ENCODE measurements around the gene FBXO41.

The FBXO41 gene

DNA sequence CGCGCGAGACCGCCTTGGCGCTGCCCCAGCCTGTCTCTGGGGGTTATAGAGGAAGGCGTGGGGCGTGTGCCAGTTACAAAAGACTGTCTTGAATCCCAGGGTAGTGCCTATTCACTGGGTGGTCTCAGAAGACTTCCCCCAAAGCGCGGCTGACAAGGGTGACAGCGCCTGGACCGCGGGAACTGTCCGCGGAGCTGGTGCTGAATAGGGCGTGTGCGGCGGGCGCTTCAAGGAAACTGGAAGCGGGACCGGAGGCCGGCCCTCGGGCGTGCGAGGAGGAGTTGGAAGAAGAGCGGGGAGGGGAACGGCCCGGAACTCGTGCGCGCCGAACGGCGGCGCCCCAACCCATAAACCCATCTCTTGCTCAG is 6.8 kb upstream of the FBXO41 start:
- no peaks in the 10 kb centered on the region for H3K9me3 ChIP-seq (replicated peaks; ENCODE audit: insufficient read depth, low read length)
- H3K27me3 ChIP-seq (replicated peaks; ENCODE audit: insufficient read depth, low read length): peaks cover 56% of the 10 kb centered on the region
- TF ChIP-seq EZH2phosphoT487 (IDR thresholded peaks at IDR 0.05; ENCODE audit: low read length) (no peak), EZH2 (optimal IDR thresholded peaks at IDR 0.05; ENCODE audit: low read depth, low read length) (no peak), CTCF (IDR thresholded peaks at IDR 0.05; ENCODE audit: low read length) (no peak)
- H3K4me2 ChIP-seq (ENCODE audit: low read depth, low read length): peak overlapping the region; percentile 49; the same call in 1 of the 2 replicates
- DNase-seq: peak; percentile 42
- H3F3A ChIP-seq (ENCODE audit: insufficient read depth, low read length): no peaks in the 10 kb centered on the region
- H3K9ac ChIP-seq (ENCODE audit: low read length): no peak overlapping the region
- H3K9me2 ChIP-seq (replicated peaks; ENCODE audit: insufficient read depth, low read length): no peaks in the 10 kb centered on the region
- no peaks in the 10 kb centered on the region for H3K79me2 ChIP-seq (ENCODE audit: low read length)
- no peak overlapping the region for H3K27ac ChIP-seq (ENCODE audit: low read length)
- H3K36me3 ChIP-seq (replicated peaks; ENCODE audit: insufficient read depth, low read length): no peaks in the 10 kb centered on the region
- no peaks in the 10 kb centered on the region for H3K4me1 ChIP-seq (ENCODE audit: low read length)
- no peaks in the 10 kb centered on the region for H4K20me1 ChIP-seq (ENCODE audit: insufficient read depth, low read length)
- no peak overlapping the region for H3K4me3 ChIP-seq (ENCODE audit: low read length)
- no peak overlapping the region for H2AFZ ChIP-seq (ENCODE audit: low read length)

DNA sequence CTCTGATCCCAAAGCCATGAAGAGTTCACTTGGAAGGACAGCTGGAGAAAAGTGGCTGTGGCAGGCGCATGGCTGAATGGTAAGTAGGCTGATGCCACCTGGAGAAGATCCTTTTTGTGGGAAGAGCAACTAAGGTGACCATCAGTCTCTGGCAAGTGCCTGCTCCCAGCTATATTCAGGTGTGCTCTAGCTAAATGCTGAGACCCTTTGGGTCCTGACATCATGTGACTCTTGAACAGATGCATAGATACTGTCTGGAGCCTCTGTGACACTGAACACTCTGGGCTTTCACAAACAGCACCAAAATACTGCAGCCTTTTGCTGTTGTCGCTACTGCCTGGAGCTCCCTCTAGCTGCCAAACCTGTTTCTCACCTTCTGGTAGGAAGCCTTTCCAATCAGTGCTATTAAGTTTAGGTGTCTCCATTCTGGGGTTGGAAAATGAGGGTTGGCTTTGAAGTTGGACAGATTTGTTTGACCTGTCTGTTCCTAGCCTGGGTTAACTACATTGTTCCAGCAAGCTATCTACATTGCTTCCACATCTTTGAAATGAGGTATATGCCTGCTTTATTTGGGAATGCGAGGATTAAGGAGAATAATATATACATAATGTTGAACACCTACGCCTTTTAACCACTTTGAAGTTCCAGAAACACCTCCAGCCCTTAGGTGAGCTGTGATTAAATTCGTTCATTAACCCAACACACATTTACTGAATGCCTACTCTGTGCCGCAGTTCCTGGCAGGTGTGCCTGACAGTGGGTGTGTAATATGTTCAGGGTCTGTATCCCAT is 6.0 kb upstream of the FBXO41 start:
- no peaks in the 10 kb centered on the region for H3K9me2 ChIP-seq (replicated peaks; ENCODE audit: insufficient read depth, low read length)
- DNase-seq: peak; percentile 56
- no peaks in the 10 kb centered on the region for H3F3A ChIP-seq (ENCODE audit: insufficient read depth, low read length)
- H3K4me1 ChIP-seq (ENCODE audit: low read length): no peaks in the 10 kb centered on the region
- H3K27ac ChIP-seq (ENCODE audit: low read length): no peak overlapping the region
- H4K20me1 ChIP-seq (ENCODE audit: insufficient read depth, low read length): no peaks in the 10 kb centered on the region
- H3K9ac ChIP-seq (ENCODE audit: low read length): no peak overlapping the region
- H3K36me3 ChIP-seq (replicated peaks; ENCODE audit: insufficient read depth, low read length): no peaks in the 10 kb centered on the region
- no peak overlapping the region for H2AFZ ChIP-seq (ENCODE audit: low read length)
- no peak overlapping the region for H3K4me2 ChIP-seq (ENCODE audit: low read depth, low read length)
- H3K4me3 ChIP-seq (ENCODE audit: low read length): no peak overlapping the region
- no peaks in the 10 kb centered on the region for H3K79me2 ChIP-seq (ENCODE audit: low read length)
- H3K27me3 ChIP-seq (replicated peaks; ENCODE audit: insufficient read depth, low read length): peaks cover 47% of the 10 kb centered on the region
- H3K9me3 ChIP-seq (replicated peaks; ENCODE audit: insufficient read depth, low read length): no peaks in the 10 kb centered on the region
- no peak for TF ChIP-seq EZH2phosphoT487 (IDR thresholded peaks at IDR 0.05; ENCODE audit: low read length)
- TF ChIP-seq CTCF (IDR thresholded peaks at IDR 0.05; ENCODE audit: low read length): peak; percentile 75

GRCh38 chr2:73289304-73289703 is 5.0 kb upstream of the FBXO41 start:
- no peak for DNase-seq
- H3K36me3 ChIP-seq (replicated peaks; ENCODE audit: insufficient read depth, low read length): no peaks in the 10 kb centered on the region
- no peak for TF ChIP-seq CTCF (IDR thresholded peaks at IDR 0.05; ENCODE audit: low read length)
- TF ChIP-seq EZH2 (optimal IDR thresholded peaks at IDR 0.05; ENCODE audit: low read depth, low read length): no peak
- no peak for TF ChIP-seq EZH2phosphoT487 (IDR thresholded peaks at IDR 0.05; ENCODE audit: low read length)
- H3K79me2 ChIP-seq (ENCODE audit: low read length): no peaks in the 10 kb centered on the region
- no peaks in the 10 kb centered on the region for H3K9me3 ChIP-seq (replicated peaks; ENCODE audit: insufficient read depth, low read length)
- H3F3A ChIP-seq (ENCODE audit: insufficient read depth, low read length): no peaks in the 10 kb centered on the region
- peaks cover 38% of the 10 kb centered on the region for H3K27me3 ChIP-seq (replicated peaks; ENCODE audit: insufficient read depth, low read length)
- H3K4me3 ChIP-seq (ENCODE audit: low read length): no peak overlapping the region
- H3K4me2 ChIP-seq (ENCODE audit: low read depth, low read length): no peak overlapping the region
- no peak overlapping the region for H3K27ac ChIP-seq (ENCODE audit: low read length)
- no peak overlapping the region for H2AFZ ChIP-seq (ENCODE audit: low read length)
- no peak overlapping the region for H3K9ac ChIP-seq (ENCODE audit: low read length)
- no peaks in the 10 kb centered on the region for H3K4me1 ChIP-seq (ENCODE audit: low read length)
- no peaks in the 10 kb centered on the region for H3K9me2 ChIP-seq (replicated peaks; ENCODE audit: insufficient read depth, low read length)
- H4K20me1 ChIP-seq (ENCODE audit: insufficient read depth, low read length): no peaks in the 10 kb centered on the region

All from MM.1S (cell line).